ENCODE data around the gene POGK. TPM values are rescaled to one million over a fixed set of nuclear protein-coding genes. Genes with fewer than 3 reads are reported as not detected.

The POGK gene
- total RNA-seq, 1 donor from 2014 or later, result 63.2 TPM

DNA sequence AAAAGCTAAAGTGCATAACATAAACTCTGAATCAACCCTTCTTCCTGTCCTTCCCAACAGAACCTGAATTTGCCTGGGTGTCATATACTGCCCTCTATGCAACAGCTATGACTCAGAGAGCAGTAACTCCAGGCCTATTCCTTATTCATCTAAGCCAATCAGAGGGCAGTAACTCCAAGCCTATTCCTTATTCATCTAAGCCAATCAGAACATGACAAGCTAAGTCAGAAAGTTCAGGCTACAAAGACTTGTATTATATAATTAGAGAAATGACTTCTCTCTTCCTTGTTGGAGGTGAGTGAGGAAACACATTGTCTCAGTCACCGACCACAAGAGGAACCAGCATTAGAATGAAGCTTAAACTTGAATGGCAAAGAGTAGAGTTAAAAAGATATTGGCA is 63.0 kb downstream of the POGK start:
- no peak for DNase-seq

DNA sequence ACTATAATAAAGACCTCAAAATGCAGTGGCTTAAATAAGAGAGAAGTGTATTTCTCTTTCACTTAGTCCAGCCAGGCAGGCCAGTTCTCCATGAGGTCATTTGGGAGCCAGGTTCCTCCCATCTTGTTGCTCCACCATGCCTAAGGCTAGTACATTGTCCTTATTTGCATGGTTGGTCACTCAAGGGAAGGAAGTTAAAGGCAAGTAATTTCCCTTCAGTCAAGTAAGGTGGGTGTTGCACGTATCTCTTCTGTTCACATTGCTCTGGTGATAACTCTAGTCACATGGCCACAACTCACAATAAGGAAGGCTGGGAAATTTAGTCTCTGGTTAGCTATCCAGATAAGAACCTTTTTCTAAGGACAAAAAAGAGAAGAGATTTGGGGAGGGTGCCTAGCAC is 64.0 kb downstream of the POGK start:
- DNase-seq, result no peak

DNA sequence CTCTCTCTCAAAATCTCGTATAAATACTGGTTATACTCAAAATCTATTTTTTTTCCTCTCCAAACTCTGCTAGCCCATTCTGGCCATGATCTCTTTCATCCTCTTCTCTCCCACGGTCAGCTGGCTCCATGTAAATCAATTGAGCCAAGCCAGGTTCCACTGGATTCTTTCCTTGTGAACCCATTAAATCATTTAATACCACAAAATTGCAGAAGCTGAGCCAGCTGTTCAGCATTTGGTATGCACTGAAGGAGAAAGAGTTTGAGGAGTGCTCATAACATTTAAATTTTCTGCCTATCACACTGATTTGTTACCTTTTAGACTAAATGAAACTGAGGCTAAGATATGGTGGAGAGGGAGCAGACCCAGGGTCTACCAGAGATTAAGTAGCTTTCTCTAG is 65.9 kb downstream of the POGK start:
- DNase-seq, result no peak

DNA sequence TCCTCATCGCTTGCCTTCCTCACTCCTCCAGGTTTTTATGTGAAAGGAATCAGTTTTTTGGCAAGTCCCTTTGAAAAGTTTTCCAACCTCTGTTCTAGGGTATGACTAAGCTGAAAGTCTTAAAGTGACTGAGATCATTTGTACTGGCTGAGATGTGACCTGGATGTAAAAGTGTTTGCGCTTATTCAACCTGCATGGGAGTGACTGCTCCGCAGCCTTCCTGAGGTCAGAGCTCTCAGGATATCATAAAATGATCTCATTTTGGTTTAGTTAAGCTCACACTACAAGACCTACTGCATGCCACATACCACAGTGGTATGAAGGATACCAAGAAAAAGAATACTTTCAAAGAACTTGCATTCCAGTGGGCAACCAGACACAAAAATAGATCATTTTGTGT is 66.6 kb downstream of the POGK start:
- DNase-seq, result no peak

Other genes starting within 250 kb of the POGK start
- gene TADA1, start 36.8 kb downstream of the POGK start, total RNA-seq, result 51.3 TPM
- gene ILDR2, start 136.1 kb downstream of the POGK start, total RNA-seq, result 14.2 TPM
- gene MAEL, start 149.8 kb downstream of the POGK start, total RNA-seq, result 1.4 TPM